ENCODE results near the gene NAP1L1.
A peak's percentile ranks its signal among the peaks of the same experiment; 100 is the strongest.
"Not testable (repeated sequence)": the region's sequence is repeated elsewhere in the genome, so short reads cannot be mapped to it uniquely, and the experiment has no call there.

DNA sequence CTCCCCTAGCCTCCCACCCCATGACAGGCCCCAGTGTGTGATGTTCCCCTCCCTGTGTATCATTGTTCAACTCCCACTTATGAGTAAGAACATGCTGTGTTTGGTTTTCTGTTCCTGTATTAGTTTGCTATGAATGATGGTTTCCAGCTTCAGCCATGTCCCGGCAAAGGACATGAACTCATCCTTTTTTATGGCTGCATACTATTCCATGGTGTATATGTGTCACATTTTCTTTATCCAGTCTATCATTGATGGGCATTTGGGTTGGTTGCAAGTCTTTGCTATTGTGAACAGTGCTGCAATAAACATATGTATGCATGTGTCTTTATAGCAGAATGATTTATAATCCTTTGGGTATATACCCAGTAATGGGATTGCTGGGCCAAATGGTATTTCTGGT, 96.8 kb downstream of the NAP1L1 start:
- TF ChIP-seq POLR2AphosphoS5 (IDR thresholded peaks at IDR 0.05; ENCODE audit: low read depth, low read length); POLR2A (IDR thresholded peaks at IDR 0.05; ENCODE audit: low read depth, low read length); TAF1 (IDR thresholded peaks at IDR 0.05; ENCODE audit: low read depth, low read length); PAX5 (IDR thresholded peaks at IDR 0.05; ENCODE audit: insufficient read depth, low read length, severe bottlenecking); POU2F2 (IDR thresholded peaks at IDR 0.05; ENCODE audit: low read depth, low read length): not testable (repeated sequence)
- TF ChIP-seq SPI1 (IDR thresholded peaks at IDR 0.05; ENCODE audit: low read depth, low read length): 0 out of 2 replicates have a peak, but pooled peaks have one; percentile 15

Data from GM12891 (cell line).